Measurements from ENCODE around the gene PRR12.
A peak's percentile ranks its signal among the peaks of the same experiment; 100 is the strongest.
"Not testable (repeated sequence)": the region's sequence is repeated elsewhere in the genome, so short reads cannot be mapped to it uniquely, and the experiment has no call there.

Gene PRR12

GRCh38 chr19:49624967-49625910 lies 34.3 kb downstream of the PRR12 start:
- no peak for DNase-seq

DNA sequence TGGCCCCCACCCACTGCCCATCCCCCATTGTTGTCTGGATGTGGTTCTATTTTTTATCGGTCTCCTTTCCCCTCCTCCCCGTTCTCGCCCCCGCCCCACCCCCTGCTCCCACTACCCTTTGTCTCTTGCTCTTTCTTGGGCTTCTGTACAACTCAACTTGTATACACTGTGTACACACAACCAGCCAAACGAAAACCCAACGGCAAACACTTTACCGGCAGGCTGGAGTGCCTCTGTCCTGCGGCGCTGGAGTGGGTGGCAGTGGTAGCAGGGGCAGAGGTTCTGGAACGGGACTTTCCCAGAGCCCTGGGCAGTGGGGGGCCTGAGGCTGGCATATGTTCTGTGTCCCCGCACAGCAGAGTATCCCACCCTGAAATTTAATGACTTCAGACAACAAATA lies 35.2 kb downstream of the PRR12 start:
- DNase-seq, result no peak

DNA sequence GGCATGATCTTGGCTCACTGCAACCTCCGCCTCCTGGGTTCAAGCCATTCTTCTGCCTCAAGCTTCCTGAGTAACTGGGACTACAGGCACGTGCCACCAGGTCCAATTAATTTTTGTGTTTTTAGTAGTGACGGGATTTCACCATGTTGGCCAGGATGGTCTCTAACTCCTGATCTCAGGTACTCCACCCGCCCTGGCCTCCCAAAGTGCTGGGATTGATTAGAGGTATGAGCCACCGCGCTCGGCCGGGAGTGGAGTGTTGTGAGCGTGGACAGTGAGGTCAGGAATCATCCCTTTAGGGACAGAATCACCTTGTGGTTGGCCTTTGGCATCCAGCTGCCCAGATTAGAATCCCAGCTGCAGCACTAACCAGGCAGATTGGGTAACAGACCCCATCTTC lies 38.7 kb downstream of the PRR12 start:
- no peak for DNase-seq

DNA sequence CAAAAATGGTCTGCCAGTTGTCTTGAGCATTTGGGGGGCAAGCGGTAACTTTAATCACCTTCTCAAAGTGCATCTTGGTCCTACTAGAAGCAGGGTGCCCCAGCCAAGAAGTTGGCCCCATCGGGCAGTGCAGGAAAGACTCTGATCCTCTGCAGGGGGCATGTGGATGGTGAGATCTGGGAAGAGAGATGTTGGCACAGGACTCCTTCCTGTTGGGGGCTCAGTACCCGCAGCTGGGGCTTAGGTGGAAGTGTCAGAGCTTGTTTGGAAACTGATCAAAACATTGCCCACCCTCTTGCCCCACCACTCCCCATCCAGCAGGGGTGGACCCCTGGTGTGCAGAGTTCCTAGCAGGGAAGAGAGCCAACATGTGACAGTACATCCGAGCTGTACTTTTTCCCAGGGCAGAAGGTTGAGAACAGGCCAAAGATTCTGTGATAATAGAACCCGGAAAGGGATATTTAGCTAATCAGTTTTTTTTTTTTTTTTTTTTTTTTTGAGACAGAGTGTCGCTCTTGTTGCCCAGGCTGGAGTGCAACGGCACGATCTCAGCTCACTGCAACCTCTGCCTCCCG lies 40.1 kb downstream of the PRR12 start:
- DNase-seq, result no peak

GRCh38 chr19:49631610-49632192 lies 40.7 kb downstream of the PRR12 start:
- no peak for DNase-seq

- DNase-seq, result no peak
Observed at GRCh38 chr19:49632576-49632975, 41.6 kb downstream of the PRR12 start.

DNA sequence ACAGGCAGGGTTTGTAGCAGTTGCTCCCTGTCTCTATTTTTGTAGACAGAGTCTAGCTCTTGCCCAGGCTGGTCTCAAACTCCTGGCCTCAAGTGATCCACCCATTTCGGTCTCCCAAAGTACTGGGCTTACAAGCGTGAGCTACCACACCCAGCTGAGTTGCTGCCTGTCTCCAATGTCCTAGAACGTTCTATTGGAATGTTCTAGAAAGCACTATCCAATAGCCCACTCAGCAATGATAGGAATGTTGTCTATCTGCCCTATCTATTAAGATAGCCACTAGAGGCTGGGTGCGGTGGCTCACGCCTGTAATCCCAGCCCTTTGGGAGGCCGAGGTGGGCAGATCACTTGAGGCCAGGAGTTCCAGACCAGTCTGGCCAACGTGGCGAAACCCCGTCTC lies 42.3 kb downstream of the PRR12 start:
- DNase-seq, result not testable (repeated sequence)

- no peak for DNase-seq
Observed at GRCh38 chr19:49635530-49636232, 44.7 kb downstream of the PRR12 start.

GRCh38 chr19:49636233-49636932 lies 45.4 kb downstream of the PRR12 start:
- no peak for DNase-seq

DNA sequence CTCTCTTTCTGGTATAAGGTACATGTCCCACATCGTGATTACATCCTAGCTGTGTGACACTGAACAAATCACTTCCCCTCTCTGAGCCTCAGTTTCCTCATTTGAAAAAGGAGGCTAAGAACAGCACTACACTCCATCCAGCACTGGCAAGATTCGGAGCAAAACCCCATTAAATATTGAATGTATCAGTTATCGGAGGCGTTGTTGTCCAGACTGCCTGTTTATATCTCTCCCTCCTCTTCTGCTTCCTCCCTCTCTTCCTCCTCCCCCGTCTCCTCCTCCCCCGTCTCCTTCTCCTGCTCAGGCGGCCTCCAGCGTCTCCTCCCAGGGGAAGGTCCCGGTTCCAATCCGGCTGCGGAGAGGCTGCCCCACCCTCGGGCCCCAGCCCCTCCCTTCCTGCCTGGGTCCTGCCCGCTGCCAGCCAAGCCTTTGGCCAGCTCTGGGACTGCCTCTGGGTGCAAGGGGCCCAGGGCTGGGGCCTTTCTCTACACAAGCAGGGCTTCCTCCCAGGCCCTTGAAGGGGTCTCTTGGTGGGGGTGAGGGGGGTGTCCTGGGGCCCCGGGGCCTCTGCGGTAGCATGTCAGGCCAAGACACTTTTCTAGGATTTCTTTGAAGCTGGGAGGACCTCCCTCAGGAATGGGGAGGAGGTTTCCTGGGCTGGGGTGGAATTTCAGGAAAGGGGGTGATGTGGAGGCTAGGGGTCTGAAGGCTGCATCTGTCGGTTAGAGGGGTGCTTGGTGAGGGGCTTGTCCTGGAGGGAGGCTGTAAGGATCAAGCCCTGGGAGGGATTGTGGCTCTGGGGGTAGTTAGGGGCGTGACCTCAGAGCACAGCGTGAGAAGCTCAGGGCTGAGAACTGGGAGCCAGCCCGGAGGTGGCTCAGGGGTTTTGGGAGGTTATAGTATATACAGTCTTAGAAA lies 47.1 kb downstream of the PRR12 start:
- DNase-seq, result no peak

DNA sequence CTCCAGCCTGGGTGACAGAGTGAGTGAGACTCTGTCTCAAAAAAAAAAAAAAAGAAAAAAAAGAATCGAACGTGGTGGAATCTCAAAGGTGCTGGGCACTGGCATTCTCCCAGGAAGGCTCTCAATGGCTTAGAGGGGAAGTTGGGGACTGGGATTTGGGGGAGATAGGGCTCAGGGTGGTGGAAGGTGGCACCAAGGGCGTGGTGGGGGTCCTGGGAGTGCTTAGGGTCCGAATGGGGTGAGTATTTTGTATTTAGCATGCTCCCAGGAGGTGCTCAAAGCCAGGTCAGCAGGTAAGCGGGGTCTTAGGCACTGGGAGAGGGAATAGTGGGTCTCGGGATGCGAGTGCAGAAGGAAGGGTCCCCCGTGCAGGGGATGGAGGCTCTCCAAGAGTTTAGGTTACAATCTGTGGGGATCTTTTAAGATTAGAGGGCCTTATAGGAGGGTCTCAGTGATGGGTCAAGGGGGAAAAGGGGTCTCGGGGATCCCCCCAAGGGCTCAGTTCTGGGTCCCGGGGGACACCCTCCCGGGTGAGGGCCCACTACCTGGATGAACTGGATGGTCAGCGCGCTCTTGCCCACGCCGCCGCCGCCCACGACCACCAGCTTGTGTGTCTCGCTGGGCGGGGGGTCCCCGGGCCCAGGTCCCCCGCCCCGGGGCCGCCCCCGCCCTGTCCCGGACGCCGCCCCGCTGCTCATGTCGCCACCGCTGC lies 48.6 kb downstream of the PRR12 start:
- no peak for DNase-seq

- DNase-seq, result peak; percentile 100
Observed at GRCh38 chr19:49640113-49640898, 49.3 kb downstream of the PRR12 start, which contains the start of gene RRAS. TSS of gene RRAS (minus strand) at chr19:49640143. CDS start at chr19:49640098, 45 bp downstream.

GRCh38 chr19:49641688-49642491 lies 50.9 kb downstream of the PRR12 start, which contains the start of gene SCAF1:
TSS of gene SCAF1 (plus strand) at chr19:49642209. CDS start at chr19:49645027, 2,818 bp downstream.
- DNase-seq, result peak; percentile 99

DNA sequence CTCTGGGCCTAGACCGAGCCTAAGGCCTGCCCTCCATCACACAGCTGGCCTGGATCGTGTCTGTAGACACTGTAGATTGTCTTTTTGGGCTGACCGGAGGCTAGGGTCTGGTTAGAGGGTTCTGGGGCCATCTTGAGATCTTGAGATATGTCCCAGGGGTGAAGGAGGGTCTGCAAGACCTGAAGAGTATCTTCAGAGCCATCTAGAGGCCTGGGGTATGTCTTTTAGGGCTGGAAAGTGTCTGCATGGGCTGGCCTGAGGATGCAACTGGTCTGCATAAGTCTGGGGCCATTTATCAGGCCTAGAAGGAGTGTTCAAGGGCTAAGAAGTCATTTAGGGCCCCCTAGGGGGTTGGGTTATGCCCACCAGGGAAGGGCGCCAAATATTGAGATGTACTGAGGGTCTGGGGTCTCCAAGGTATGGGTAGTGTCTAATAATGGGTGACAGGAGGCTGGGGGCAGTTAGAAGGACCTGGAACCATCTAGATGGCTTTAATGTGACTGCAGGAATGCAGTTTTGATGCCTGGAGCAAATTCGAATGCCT lies 51.6 kb downstream of the PRR12 start:
- DNase-seq, result no peak

- DNase-seq, result no peak
Observed at GRCh38 chr19:49643466-49643865, 52.5 kb downstream of the PRR12 start.

- DNase-seq, result no peak
Observed at GRCh38 chr19:49645592-49645991, 54.6 kb downstream of the PRR12 start.

DNA sequence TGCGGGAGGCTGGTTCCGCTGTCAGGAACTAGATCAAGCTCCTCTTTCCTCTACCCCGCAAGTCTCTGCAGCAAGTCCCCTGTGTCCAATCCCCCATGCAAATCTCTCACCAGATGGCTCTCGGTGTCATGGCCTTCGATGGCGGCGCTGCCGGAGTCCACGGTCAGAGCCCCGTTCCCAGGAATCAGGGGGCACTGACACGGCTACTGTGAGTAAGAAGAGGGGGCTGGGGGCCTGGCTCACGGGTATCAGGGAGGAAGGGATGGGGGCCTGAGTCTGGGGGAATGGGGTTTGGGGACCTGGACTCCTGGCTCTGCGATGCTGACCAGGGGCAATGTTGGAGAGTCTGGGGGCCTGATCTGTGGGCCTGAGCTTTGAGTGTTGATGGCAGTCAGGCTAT lies 55.0 kb downstream of the PRR12 start:
- no peak for DNase-seq

- DNase-seq, result no peak
Observed at GRCh38 chr19:49646586-49646985, 55.6 kb downstream of the PRR12 start.

All from stimulated activated CD8-positive, alpha-beta memory T cell treated with anti-CD3 and anti-CD28 coated beads, Interleukin-4, amount 100 ng/mL, for 48 hours (primary cell).